ENCODE results near the gene TACC3. TPM values are rescaled to one million over a fixed set of nuclear protein-coding genes. Genes with fewer than 3 reads are reported as not detected.
A peak's percentile ranks its signal among the peaks of the same experiment; 100 is the strongest.

The TACC3 gene
- total RNA-seq, 1 experiment from 2014 or later: 106 TPM

DNA sequence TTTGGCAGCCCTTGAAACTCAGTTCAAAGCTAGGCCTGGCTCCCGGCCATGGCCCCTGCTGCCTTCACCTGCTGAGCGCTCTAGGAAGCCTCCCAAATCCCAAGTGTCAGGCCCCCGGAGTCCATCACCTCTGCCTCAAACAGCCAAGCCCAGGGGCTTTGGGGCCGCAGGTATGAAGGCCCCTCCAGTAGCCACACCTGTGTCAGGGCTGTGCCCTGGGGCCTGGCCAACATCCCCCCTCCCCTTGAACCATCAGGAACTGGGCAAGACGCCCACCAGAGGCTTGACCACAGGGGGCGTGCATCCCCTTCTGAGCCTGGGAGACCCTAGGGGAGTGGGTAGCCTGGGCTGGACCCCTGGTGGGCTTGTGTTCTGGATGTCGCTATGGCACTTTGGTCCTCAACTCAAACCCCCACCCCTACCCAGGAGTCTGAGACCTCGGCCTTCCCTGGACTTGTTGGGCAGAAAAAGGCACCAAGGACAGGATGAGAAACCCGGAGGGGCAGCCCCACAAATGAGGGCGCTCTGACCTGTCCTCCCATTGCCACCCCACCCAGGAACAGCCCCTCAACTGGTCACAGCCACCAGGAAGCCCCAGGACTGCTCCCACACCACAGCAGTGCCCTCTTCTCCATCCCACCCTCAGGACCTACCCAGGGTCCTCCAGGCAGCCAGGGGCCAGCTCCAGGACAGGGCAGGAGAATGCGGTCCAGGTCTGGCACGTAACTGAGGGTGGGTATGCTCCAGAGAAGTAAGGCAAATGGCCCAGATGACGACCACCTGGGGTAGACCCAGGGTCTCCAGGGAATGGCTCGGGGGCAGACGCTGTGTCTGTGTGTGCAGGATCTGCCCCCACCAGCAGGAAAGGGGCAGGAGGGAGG, 5.0 kb upstream of the TACC3 start:
- DNase-seq (ENCODE audit: low read depth, low spot score) (no peak), ATAC-seq (no peak)
- TF ChIP-seq POLR2AphosphoS5 (IDR thresholded peaks at IDR 0.05; ENCODE audit: low read depth, low read length): peak; percentile 19
- no peak for TF ChIP-seq TCF7L2 (IDR thresholded peaks at IDR 0.05; ENCODE audit: low read depth, low read length)
- H3K36me3 ChIP-seq (ENCODE audit: control insufficient read depth, insufficient read depth, low read length): peaks cover 2% of the 10 kb centered on the region; the same call in 1 of the 2 replicates
- no peak overlapping the region for H3K4me3 ChIP-seq (ENCODE audit: low read depth in 2 of 2, low read length in 2 of 2)
- peaks cover 35% of the 10 kb centered on the region for H3K4me1 ChIP-seq (ENCODE audit: control insufficient read depth, insufficient read depth, low read length)
- BruUV-seq (replicated peaks): no TSS peak
- in situ Hi-C loops (cut with HindIII; ENCODE audit: low pct_unique_long_range_greater_than_20kb, low sequenced_read_pairs): no loop called here
- intact Hi-C loops (cut with micrococcal nuclease; ENCODE audit: unreplicated experiment): no loop called here
- ChIA-PET CTCF (interaction anchor here (0.5 kb wide), 1 partner anchor 138 kb away, joined by 6 read pairs; no protein-coding TSS in a partner anchor), POLR2A (no interaction called here)
- H3K27ac ChIP-seq (ENCODE audit: low read length): no peak overlapping the region
- H3K27me3 ChIP-seq (ENCODE audit: control insufficient read depth, insufficient read depth, low read length): no peaks in the 10 kb centered on the region
- no peaks in the 10 kb centered on the region for H3K9me3 ChIP-seq (ENCODE audit: control insufficient read depth, insufficient read depth, low read depth, low read length)

DNA sequence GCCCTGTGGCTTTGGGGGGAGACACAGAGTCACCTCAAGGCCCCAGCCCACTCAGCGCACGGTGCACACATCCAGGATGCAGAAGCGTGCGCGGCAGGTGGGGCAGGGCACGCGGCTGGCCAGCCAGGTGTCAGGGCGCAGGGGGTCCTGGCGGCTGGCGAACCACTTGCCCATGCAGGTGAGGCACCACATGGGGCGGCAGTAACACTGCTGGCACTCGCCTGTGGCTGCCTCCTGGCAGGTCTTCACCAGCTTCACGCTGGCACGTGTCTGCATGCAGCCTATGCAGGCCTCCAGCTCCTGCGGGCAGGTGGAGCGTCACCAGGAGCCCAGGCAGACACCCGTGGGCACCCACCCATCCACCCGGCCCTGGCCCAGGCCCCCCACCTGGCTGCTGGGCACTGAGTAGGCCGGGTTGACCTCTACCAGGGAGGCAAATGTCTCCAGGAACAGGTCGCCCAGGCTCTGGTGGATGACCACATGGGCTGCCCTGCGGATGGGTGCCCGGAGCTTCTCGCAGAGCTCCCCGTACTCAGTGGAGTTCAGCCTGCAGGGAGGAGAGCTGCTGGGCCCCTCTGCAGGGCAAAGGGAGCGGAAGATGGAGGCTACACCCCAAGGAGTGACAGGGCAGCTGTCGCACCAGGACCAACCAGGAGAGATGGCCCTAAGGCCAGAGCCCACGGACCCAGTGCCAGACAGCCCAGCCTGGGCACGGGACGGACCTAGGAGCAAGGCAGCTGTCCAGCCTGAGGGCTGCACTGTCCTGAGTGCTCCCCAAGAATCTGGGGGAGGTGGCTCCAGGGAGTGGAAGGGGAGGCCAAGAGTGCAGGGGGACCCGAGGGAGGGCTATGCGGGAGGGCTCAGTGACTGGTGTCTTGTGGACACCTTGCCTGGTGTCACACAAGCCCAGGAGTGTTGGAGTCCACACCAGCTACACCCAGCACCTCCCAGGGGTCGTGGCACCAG, 3.9 kb upstream of the TACC3 start:
- no peak for DNase-seq (ENCODE audit: low read depth, low spot score)
- Histone ChIP-seq H3K4me3 (ENCODE audit: low read depth in 2 of 2, low read length in 2 of 2) (no peak overlapping the region), H3K9me3 (ENCODE audit: control insufficient read depth, insufficient read depth, low read depth, low read length) (no peaks in the 10 kb centered on the region), H3K27me3 (ENCODE audit: control insufficient read depth, insufficient read depth, low read length) (no peaks in the 10 kb centered on the region), H3K27ac (ENCODE audit: low read length) (no peak overlapping the region), H3K4me1 (ENCODE audit: control insufficient read depth, insufficient read depth, low read length) (peaks cover 35% of the 10 kb centered on the region), H3K36me3 (ENCODE audit: control insufficient read depth, insufficient read depth, low read length) (peaks cover 6% of the 10 kb centered on the region; the same call in 1 of the 2 replicates)
- POLR2A ChIA-PET: no interaction called here
- ATAC-seq: no peak
- CTCF ChIA-PET: interaction anchor here (0.5 kb wide), 1 partner anchor 139 kb away, joined by 6 read pairs; no protein-coding TSS in a partner anchor
- intact Hi-C loops (cut with micrococcal nuclease; ENCODE audit: unreplicated experiment): no loop called here
- TF ChIP-seq, protein P1, sequence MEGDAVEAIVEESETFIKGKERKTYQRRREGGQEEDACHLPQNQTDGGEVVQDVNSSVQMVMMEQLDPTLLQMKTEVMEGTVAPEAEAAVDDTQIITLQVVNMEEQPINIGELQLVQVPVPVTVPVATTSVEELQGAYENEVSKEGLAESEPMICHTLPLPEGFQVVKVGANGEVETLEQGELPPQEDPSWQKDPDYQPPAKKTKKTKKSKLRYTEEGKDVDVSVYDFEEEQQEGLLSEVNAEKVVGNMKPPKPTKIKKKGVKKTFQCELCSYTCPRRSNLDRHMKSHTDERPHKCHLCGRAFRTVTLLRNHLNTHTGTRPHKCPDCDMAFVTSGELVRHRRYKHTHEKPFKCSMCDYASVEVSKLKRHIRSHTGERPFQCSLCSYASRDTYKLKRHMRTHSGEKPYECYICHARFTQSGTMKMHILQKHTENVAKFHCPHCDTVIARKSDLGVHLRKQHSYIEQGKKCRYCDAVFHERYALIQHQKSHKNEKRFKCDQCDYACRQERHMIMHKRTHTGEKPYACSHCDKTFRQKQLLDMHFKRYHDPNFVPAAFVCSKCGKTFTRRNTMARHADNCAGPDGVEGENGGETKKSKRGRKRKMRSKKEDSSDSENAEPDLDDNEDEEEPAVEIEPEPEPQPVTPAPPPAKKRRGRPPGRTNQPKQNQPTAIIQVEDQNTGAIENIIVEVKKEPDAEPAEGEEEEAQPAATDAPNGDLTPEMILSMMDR (IDR thresholded peaks at IDR 0.05): no peak
- no peak for TF ChIP-seq POLR2AphosphoS5 (IDR thresholded peaks at IDR 0.05; ENCODE audit: low read depth, low read length)
- TF ChIP-seq, protein P2, sequence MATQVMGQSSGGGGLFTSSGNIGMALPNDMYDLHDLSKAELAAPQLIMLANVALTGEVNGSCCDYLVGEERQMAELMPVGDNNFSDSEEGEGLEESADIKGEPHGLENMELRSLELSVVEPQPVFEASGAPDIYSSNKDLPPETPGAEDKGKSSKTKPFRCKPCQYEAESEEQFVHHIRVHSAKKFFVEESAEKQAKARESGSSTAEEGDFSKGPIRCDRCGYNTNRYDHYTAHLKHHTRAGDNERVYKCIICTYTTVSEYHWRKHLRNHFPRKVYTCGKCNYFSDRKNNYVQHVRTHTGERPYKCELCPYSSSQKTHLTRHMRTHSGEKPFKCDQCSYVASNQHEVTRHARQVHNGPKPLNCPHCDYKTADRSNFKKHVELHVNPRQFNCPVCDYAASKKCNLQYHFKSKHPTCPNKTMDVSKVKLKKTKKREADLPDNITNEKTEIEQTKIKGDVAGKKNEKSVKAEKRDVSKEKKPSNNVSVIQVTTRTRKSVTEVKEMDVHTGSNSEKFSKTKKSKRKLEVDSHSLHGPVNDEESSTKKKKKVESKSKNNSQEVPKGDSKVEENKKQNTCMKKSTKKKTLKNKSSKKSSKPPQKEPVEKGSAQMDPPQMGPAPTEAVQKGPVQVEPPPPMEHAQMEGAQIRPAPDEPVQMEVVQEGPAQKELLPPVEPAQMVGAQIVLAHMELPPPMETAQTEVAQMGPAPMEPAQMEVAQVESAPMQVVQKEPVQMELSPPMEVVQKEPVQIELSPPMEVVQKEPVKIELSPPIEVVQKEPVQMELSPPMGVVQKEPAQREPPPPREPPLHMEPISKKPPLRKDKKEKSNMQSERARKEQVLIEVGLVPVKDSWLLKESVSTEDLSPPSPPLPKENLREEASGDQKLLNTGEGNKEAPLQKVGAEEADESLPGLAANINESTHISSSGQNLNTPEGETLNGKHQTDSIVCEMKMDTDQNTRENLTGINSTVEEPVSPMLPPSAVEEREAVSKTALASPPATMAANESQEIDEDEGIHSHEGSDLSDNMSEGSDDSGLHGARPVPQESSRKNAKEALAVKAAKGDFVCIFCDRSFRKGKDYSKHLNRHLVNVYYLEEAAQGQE (IDR thresholded peaks at IDR 0.05; ENCODE audit: insufficient read depth in 1 of 2, low read depth in 2 of 2, low read length in 1 of 2): no peak
- no peak for TF ChIP-seq SIN3A (IDR thresholded peaks at IDR 0.05; ENCODE audit: borderline replicate concordance, insufficient read depth, low read depth, low read length)
- no peak for TF ChIP-seq TCF7L2 (IDR thresholded peaks at IDR 0.05; ENCODE audit: low read depth, low read length)
- in situ Hi-C loops (cut with HindIII; ENCODE audit: low pct_unique_long_range_greater_than_20kb, low sequenced_read_pairs): no loop called here
- no TSS peak for BruUV-seq (replicated peaks)

Data from Panc1 (cell line).